CD4-positive, alpha-beta T cell treated with Interleukin-4 for 4 hours (primary cell): Measurements from ENCODE around the gene CYP4F11.
"Not testable (repeated sequence)": the region's sequence is repeated elsewhere in the genome, so short reads cannot be mapped to it uniquely, and the experiment has no call there.

Experiments used
- DNase-seq: peaks from one replicate; pipeline ENCODE4 v3.0.0-alpha.2; 2020

The CYP4F11 gene, protein sequence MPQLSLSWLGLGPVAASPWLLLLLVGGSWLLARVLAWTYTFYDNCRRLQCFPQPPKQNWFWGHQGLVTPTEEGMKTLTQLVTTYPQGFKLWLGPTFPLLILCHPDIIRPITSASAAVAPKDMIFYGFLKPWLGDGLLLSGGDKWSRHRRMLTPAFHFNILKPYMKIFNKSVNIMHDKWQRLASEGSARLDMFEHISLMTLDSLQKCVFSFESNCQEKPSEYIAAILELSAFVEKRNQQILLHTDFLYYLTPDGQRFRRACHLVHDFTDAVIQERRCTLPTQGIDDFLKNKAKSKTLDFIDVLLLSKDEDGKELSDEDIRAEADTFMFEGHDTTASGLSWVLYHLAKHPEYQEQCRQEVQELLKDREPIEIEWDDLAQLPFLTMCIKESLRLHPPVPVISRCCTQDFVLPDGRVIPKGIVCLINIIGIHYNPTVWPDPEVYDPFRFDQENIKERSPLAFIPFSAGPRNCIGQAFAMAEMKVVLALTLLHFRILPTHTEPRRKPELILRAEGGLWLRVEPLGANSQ

DNA sequence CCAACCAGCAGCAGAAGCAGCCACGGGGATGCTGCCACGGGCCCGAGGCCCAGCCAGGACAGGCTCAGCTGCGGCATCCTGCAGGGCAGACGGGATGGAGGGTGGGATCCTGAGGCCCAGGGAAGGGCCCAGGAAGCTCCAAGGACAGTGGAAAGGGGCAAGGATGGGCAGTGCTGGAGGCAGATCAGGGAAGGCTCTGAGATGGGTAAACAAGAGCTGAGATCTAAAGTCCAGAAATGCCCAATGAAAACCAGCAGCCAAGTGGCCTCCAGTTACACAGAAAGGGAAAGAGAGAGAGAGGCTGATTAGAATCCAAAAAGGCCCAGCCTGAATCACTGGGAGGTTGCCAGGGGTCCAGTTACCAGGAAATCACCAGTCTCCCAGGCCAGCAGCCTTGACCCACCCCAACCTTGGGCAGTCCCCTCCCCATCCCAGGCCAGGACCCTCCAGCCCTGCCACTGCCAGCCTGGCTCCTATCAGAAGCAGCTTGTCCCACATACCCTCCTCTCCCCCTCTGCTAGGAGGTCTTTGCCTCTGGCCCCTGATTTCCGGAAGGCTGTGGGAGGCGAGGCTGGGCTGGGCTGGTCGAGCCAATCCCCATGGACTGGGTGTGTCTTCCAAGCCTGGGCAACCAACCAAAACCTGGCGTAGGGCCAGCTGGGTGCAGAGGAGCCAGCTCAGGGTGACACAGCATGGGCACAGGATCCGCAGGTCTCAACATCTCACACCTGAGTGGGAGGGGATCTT lies at the start of gene CYP4F11:
CYP4F11 (minus strand) TSS at position 198 of the 747 bp plus-strand sequence; CDS start at position 77, 121 bp downstream.
- DNase-seq: no peak

DNA sequence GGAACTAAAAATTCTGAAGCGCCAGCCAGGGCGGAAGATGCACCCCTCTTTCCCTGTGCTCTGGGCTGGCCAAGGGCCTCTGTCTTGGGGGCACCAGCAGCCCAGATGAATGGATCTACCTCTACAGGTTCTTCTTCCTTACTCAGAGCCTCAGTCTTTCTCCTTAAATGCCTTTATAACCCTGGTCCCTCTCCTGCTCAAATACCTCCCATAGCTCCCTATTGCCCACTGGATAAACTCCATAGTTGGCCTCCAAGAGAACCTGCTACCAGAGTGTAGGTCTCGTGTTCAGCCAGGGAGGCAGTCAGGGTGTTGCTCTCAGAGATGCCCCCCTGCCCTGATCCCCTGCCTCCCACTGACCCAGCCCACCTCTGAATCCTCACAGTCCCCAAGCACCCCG lies 45.0 kb upstream of the CYP4F11 start:
- DNase-seq: no peak

DNA sequence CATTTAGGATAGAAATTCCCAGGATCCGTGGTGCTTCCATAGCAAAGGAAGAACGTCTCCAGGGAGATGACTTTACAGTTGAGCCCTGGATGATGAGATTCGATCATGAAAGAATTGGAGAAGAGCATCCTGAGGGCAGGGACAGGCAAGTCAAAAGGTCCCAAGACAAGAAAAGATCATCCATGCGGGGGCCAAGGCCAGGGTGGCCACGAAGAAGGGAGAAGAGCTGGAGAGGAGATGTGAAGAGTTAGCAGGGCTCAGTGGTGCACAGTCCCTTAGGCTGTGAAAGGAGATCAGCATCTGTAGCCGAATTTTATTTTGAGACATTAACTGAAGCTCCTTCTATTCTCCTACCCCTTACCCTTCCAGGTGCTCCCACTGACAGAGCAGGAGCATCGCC lies 43.4 kb upstream of the CYP4F11 start:
- DNase-seq: no peak

DNA sequence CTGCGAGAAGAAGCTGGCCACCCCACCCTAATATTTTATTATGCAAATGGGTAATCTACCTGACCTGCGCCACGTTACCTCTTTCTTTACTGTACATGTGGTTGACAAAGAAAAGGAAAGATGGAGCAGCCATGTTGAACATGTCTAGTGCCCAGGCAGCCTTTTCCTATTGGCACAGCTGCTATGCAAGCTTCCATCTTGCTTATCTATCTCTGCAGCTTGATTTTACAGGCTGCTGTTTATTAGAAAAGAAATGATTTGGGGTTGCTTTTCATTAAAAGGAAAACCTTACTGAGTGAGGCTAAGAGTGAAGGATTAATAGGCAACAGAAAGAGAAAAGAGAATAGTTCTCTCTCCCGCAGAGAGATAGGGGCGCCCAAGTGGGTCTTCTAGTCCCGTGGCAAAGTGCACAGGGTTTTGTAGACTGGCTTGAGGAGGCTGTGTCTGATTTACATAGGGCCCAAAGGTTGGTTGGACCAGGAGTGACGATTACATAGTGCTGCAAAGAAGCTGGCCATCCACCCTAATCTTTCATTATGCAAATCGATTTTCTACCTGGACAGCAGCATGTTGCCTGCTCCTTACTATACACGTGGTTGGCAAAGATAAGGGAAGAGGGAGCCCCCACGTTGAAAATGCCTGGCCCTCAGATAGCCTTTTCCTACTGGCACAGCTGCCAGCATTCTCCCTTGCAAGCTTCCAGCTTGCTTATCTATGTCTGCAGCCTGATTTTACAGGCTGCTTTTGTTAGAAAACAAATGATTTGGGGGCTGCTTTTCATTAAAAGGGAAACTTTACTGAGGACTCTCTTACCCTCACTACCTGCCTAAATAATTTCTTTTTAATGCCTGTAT lies 42.7 kb upstream of the CYP4F11 start:
- DNase-seq: no peak

DNA sequence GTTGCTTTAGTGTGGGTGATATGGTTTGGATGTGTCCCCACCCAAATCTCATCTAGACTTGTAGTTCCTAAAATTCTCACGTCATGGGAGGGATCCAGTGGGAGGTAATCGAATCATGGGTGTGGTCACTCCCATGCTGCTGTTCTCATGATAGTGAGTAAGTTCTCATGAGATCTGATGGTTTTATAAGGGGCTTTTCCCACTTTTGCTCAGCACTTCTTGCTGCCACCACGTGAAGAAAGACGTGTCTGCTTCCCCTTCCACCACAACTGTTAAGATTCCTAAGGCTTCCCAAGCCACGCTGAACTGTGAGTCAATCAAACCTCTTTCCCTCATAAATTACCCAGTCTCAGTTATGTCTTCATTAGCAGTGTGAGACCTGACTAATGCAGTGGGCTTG lies 40.5 kb upstream of the CYP4F11 start:
- DNase-seq: no peak

DNA sequence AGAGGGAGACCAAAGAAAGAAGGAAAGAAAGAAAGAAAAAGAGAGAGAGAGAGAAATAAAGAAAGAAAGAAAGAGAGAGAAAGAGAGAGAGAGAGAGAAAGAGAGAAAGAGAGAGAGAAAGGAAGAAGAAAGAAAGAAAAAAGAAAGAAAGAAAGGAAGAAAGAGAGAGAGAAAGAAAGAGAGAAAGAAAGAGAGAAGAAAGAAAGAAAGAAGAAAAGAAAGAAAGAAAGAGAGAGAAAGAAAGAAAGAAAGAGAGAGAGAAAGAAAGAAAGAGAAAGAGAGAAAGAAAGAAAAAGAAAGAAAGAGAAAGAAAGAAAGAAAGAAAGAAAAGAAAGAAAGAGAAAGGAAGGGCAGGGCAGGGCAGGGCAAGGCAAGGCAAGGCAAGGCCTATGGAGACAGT lies 37.7 kb upstream of the CYP4F11 start:
- DNase-seq: not testable (repeated sequence)

DNA sequence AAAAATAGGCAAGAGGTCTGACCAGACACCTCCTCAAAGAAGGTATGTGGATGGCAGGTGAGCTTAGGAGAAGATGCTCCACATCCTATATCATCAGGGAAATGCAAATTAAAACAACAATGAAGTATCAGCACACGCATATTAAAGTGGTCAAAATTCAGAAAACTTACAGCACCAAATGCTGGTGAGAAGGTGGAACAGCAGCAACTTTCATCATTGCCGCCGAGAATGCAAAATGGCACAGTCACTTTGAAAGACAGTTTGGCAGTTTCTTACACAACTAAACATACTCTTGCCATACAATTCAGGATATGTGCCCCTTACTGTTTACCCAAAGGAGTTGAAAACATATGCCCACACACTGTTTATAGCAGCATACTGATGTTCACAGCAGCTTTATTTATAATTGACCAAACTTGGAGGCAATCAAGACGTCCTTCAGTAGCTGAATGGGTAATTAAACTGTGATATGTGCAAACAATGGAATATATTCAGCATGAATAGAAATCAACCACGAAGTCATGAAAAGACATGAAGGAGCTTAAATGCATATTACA lies 37.0 kb upstream of the CYP4F11 start:
- no peak for DNase-seq

GRCh38 chr19:15964231-15964630 lies 29.9 kb upstream of the CYP4F11 start:
- DNase-seq: no peak

- no peak for DNase-seq
Measured at GRCh38 chr19:15962319-15962718, 28.0 kb upstream of the CYP4F11 start.

GRCh38 chr19:15954820-15955219 lies 20.5 kb upstream of the CYP4F11 start:
- no peak for DNase-seq

GRCh38 chr19:15948223-15949058 lies 14.1 kb upstream of the CYP4F11 start, which contains the start of gene OR10H4:
Gene OR10H4 (plus strand): TSS chr19:15949008. CDS start chr19:15949008, 0 bp downstream.
- DNase-seq: no peak

GRCh38 chr19:15945301-15945700 lies 11.0 kb upstream of the CYP4F11 start:
- no peak for DNase-seq

DNA sequence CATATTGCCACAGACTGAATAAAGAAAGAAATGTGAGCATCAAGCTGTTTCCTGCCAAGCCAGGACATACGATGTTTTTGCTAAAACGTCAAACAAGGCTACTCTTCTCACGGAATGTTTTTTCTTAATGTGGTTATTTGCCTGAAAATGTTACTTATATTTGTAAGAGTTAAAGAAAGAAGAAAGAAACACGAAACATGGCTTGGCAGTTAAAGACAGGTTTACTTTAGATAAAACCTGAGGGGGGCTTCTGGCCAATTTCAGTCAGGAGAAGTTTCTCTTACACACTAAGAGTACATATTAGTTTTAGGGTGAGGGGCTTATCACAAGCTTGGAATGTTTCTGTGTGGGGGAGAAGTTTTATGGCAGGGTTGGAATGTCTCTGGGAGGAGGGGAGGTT lies 10.1 kb upstream of the CYP4F11 start:
- no peak for DNase-seq

- DNase-seq: no peak
Measured at GRCh38 chr19:15937771-15938170, 3.4 kb upstream of the CYP4F11 start.

DNA sequence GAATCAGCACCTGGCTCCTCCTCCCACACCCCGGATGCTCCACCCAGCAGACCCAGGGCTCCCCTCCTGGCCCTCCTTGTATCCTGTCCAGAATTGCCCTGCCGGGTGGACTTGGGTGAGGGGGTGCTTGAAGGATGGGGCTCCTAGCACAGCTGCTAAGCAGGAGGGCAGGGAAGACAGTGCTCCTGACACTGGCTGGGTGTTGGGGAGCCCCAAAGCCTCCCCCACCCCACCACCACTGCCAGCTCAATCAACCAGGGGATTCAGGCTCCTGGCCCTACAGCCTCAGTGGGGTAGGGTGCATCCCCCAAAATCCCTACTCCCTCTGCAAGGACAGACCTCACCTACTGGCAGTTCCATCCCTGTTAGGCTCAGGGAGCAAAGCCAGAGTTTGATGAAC lies 2.6 kb upstream of the CYP4F11 start:
- no peak for DNase-seq

GRCh38 chr19:15936173-15936572 lies 1.8 kb upstream of the CYP4F11 start:
- no peak for DNase-seq

- no peak for DNase-seq
Measured at GRCh38 chr19:15935167-15935702, 906 bp upstream of the CYP4F11 start.

DNA sequence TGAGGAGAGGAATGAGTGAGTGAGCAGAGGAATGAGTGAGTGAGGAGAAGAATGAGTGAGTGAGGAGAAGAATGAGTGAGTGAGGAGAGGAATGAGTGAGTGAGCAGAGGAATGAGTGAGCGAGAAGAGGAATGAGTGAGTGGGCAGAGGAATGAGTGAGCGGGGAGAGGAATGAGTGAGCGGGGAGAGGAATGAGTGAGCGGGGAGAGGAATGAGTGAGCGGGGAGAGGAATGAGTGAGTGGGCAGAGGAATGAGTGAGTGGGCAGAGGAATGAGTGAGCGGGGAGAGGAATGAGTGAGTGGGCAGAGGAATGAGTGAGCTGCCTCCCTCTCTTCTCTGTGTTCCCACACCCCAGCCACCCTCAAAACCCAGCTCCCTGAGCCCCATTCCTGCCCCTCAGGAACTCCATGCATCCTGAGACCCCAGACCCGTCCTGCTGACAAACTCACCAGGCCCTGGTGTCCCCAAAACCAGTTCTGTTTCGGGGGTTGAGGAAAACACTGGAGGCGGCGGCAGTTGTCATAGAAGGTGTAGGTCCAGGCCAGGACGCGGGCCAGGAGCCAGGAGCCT lies 483 bp downstream of the CYP4F11 start:
- not testable (repeated sequence) for DNase-seq

DNA sequence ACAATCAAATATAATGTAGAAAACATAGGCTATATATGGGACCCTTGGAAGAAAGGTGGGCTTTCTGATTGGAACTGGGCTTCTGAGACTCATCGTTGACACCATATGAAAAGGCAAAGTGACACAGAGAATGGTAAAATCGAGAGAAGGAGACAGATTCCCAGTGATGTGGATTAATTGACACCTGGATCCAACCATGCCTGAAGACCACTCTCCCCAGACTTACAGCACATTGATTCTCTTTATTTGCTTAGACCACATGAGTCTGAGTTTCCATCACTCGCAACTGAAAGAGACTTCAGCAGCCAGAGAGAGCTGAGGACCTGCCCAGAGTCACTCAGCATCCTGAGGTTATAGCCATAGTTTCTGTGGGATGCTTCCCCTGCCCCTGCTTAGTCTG lies 6.0 kb downstream of the CYP4F11 start:
- DNase-seq: no peak

GRCh38 chr19:15926484-15926883 lies 7.8 kb downstream of the CYP4F11 start:
- DNase-seq: no peak

DNA sequence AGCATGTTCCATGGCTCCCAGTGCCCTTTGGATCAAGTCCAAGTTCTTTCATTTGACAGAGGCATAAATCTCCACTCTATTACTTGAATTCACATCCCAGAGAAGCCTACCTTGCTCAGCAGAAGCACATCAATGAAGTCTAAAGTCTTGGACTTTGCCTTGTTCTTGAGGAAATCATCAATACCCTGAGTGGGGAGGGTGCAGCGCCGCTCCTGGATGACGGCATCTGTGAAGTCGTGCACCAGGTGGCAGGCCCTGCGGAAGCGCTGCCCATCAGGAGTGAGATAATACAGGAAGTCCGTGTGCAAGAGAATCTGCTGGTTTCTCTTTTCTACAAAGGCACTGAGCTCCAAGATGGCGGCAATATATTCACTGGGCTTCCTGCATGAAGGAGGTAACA lies 10.6 kb downstream of the CYP4F11 start:
- no peak for DNase-seq
